OCI-LY1 (cell line): ENCODE data around the gene DCUN1D1.

Source experiments
- CTCF ChIP-seq: fragments of 200-600 bp; sonication (generic), shearing (Covaris generic); IDR thresholded peaks from 2 replicates; pipeline ENCODE4 v1.5.1; 2017; ENCODE audit warnings: mild to moderate bottlenecking, antibody characterized with exemption, low read length, moderate library complexity, mixed read lengths
- EZH2 ChIP-seq: fragments of 200-600 bp; sonication (generic), shearing (Covaris generic); IDR thresholded peaks from 2 replicates; pipeline ENCODE4 v1.8.0; 2017; ENCODE audit warnings: borderline replicate concordance, mixed run types, mild to moderate bottlenecking, antibody characterized with exemption, low read length, moderate library complexity, mixed read lengths

GRCh38 chr3:182959474-182960350 is 20.6 kb downstream of the DCUN1D1 start:
- TF ChIP-seq CTCF (no peak), EZH2 (no peak)
